Neuron (in vitro differentiated cells): ENCODE data around the gene TXNL1.
"Not testable (repeated sequence)": the region's sequence is repeated elsewhere in the genome, so short reads cannot be mapped to it uniquely, and the experiment has no call there.

Experiments
- H2AFZ ChIP-seq: one replicate; pipeline ENCODE4 v1.6.1; 2013; ENCODE audit warnings: low read depth, mild to moderate bottlenecking, inconsistent platforms, low read length, moderate library complexity
- H3K27me3 ChIP-seq: one replicate; pipeline ENCODE4 v1.6.1; 2013; ENCODE audit warnings: low read length; ENCODE audit not compliant: insufficient read depth
- H3K36me3 ChIP-seq: one replicate; pipeline ENCODE4 v1.6.1; 2013; ENCODE audit warnings: low read length; ENCODE audit not compliant: insufficient read depth
- H3K4me1 ChIP-seq: one replicate; pipeline ENCODE4 v1.6.1; 2013; ENCODE audit warnings: low read length; ENCODE audit not compliant: insufficient read depth
- H3K4me3 ChIP-seq: 2 replicates; pipeline ENCODE4 v1.5.1; 2013; ENCODE audit warnings: mild to moderate bottlenecking, low read length, moderate library complexity
- H3K9me3 ChIP-seq: one replicate; pipeline ENCODE4 v1.6.1; 2013; ENCODE audit warnings: low read length

Gene TXNL1

DNA sequence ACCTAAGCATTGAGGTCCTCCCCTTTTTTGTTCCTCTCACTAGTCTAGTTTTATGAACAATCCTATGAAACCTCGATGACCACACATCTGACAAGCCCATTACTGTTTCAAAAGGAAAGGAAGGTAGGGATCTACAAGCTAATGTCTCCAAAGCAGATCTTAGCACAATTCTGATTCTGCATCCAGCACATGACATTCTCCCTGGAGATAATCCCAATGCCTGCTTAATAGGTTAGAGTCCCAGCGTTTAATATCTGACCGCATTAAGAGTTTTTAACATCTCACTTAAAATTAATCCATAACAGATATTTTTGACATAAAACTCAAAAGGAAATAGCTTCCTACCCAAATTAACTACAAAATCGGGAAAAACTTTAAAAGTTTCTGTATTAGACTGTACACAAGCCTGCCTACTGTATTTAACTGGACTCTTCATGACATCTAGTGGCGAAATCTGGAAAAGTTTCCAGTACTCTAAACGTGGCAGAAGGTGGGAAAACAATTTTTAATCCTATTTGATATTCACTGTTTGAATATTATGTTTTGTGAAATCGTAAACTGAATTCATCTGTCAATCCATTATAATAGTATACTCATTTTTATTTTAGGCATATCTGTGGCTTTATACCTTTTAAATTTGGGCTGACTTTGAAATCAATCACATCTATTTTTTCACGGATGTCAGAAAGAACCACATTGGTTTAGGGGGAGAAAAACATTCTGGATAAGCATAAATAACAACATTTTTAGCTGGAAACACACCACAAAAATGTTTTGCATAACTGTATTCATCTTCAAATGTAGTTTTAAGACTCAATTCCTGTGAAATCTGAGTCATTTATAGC, 62.4 kb downstream of the TXNL1 start:
- no peak overlapping the region for H3K4me3 ChIP-seq
- H3K9me3 ChIP-seq = peaks cover 4% of the 10 kb centered on the region
- no peaks in the 10 kb centered on the region for H3K4me1 ChIP-seq

GRCh38 chr18:56574861-56575260, 63.5 kb downstream of the TXNL1 start:
- no peak overlapping the region for H2AFZ ChIP-seq
- H3K4me3 ChIP-seq = no peak overlapping the region
- H3K9me3 ChIP-seq = peaks cover 4% of the 10 kb centered on the region
- H3K4me1 ChIP-seq = no peaks in the 10 kb centered on the region
- no peaks in the 10 kb centered on the region for H3K36me3 ChIP-seq
- H3K27me3 ChIP-seq = no peaks in the 10 kb centered on the region

More for the DNA sequence above, 62.4 kb downstream of the TXNL1 start:
- H3K36me3 ChIP-seq = no peaks in the 10 kb centered on the region
- H2AFZ ChIP-seq = no peak overlapping the region
- no peaks in the 10 kb centered on the region for H3K27me3 ChIP-seq

DNA sequence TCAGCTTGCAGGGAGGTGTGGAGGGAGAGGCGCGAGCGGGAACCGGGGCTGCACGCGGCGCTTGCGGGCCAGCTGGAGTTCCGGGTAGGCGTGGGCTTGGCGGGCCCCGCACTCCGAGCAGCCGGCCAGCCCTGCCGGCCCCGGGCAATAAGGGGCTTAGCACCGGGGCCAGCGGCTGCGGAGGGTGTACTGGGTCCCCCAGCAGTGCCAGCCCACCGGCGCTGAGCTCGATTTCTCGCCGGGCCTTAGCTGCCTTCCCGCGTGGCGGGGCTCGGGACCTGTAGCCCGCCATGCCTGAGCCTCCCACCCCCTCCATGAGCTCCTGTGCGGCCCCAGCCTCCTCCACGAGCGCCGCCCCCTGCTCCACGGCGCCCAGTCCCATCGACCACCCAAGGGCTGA, 66.1 kb downstream of the TXNL1 start:
- H3K4me3 ChIP-seq, H3K27me3 ChIP-seq, H2AFZ ChIP-seq, H3K4me1 ChIP-seq, H3K36me3 ChIP-seq, H3K9me3 ChIP-seq: not testable (repeated sequence)

- Histone ChIP-seq H3K9me3 (peaks cover 4% of the 10 kb centered on the region), H3K27me3 (no peaks in the 10 kb centered on the region), H2AFZ (no peak overlapping the region), H3K36me3 (no peaks in the 10 kb centered on the region), H3K4me1 (no peaks in the 10 kb centered on the region), H3K4me3 (no peak overlapping the region)
These were observed 67.4 kb downstream of the TXNL1 start for GRCh38 chr18:56570978-56571377.

DNA sequence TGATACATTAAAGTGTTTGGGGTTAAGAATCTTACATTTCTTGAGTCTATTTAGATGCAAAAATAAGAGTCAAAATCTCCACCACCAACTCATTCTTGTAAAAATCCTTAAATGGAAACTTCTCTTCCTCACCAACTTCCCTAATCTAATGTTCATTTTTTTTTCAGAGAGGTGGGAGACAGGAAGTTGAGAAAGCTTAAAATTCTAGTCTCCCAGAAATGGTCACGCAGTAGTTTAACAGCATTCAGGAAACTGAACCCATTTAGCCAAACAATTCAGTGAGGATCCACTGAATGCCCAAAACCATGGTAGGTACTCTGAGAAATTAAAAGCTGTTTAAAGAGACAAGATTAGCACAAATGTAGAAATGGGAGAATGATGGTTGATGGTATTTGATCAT, 69.0 kb downstream of the TXNL1 start:
- H2AFZ ChIP-seq = no peak overlapping the region
- peaks cover 4% of the 10 kb centered on the region for H3K9me3 ChIP-seq
- no peaks in the 10 kb centered on the region for H3K36me3 ChIP-seq
- H3K4me1 ChIP-seq = no peaks in the 10 kb centered on the region
- no peak overlapping the region for H3K4me3 ChIP-seq
- no peaks in the 10 kb centered on the region for H3K27me3 ChIP-seq

- Histone ChIP-seq H3K4me3 (no peak overlapping the region), H3K36me3 (no peaks in the 10 kb centered on the region), H3K9me3 (peaks cover 4% of the 10 kb centered on the region), H2AFZ (no peak overlapping the region), H3K27me3 (no peaks in the 10 kb centered on the region), H3K4me1 (no peaks in the 10 kb centered on the region)
These were observed 69.4 kb downstream of the TXNL1 start for GRCh38 chr18:56568986-56569385.

DNA sequence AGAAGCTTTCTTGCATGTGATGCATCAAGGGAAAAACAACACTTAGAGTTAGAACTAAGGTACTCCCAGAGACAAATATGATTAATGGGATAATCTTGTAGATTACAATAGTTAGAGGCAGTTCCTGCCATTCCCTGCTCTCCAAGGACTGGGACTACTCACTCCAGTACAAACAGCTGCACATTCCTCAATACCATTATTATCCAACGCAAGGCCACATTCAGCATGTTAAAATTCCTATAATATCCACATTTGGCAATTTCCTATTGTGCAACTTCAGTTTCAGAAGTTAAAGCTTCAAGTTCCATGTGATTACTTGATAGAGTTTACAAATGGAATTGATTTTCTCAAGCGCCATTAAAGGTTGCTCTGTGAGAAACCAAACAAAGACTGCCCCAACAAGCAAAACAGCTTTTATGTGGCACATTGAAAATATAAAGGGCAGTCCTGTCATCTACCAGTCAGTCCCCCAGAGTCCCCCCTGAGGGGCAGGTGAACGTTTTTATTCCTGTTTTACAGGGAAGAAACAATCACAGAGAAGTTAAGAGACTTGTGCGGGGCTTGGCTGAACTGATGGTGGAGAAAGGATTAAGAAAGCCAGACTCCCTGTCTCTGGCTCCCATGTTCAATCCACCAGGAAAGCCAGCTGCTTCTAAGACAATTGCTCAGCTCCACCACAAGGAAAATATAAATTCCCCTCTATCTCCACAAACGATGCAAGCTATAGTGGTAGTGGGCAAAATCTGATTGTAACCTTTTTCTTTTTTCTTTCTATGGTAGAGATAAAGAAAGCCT, 72.6 kb downstream of the TXNL1 start:
- Histone ChIP-seq H3K4me1 (no peaks in the 10 kb centered on the region), H3K36me3 (no peaks in the 10 kb centered on the region), H3K27me3 (no peaks in the 10 kb centered on the region), H3K4me3 (no peak overlapping the region), H2AFZ (no peak overlapping the region), H3K9me3 (no peaks in the 10 kb centered on the region)

DNA sequence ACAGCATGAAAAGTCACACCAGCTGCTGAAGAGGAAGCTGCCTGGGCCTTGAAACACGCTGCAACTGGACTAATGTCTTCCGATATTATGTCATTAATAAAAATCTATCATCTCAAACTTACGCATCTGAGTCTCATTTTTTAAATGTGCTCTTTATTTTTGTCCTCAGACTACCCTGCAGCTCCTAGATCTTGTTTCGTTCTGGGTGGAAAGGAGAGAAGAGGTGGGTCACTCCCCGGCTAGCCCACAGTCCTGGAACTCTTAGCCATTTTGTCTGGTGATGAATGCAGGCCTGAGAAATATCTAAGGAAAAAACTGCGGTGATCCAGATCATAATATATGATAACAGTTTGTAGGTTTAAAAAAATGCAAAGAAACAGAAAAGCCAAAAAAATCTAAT, 73.3 kb downstream of the TXNL1 start:
- Histone ChIP-seq H3K4me1 (no peaks in the 10 kb centered on the region), H3K9me3 (no peaks in the 10 kb centered on the region), H3K4me3 (no peak overlapping the region), H3K36me3 (no peaks in the 10 kb centered on the region), H2AFZ (no peak overlapping the region), H3K27me3 (no peaks in the 10 kb centered on the region)

DNA sequence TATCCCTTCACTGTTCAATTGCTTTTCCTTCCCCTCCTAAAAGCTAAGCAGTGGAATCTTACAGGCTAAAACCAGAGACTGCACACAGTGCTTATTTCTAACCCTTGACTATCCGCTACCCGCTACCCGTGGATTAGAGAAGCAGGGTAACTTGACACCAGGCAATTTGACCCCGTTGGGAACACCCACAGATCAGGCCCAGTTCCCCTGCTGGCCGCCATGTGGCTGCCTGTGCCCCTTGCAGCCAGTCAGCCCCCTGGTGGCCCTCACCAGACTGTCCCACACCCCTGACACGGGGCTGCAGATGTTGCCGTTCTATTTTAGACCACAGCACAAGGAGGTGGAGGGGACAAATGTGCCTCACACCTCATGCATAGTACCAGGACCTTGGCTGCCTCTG, 74.8 kb downstream of the TXNL1 start:
- no peaks in the 10 kb centered on the region for H3K4me1 ChIP-seq
- no peak overlapping the region for H3K4me3 ChIP-seq
- no peak overlapping the region for H2AFZ ChIP-seq
- H3K9me3 ChIP-seq = no peaks in the 10 kb centered on the region
- no peaks in the 10 kb centered on the region for H3K27me3 ChIP-seq
- no peaks in the 10 kb centered on the region for H3K36me3 ChIP-seq

DNA sequence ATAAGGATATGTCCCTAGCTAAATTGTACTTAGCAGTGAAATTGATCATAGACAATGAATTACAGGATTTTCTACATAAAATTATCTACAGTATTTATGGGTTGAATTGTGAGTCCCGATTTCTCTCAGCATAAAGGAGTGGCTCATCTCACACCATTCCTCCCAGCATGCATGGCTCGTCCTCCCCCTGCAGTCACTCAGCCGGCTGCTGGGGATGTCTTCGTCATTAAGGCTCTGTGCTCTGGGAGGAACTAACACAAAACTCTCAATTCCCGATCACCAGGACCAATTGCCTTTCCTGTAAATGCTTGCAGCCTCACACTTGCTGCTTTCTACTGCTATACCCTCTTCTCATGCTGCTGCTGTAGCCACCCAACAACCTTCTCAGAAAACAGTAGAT, 75.9 kb downstream of the TXNL1 start:
- Histone ChIP-seq H3K36me3 (no peaks in the 10 kb centered on the region), H2AFZ (no peak overlapping the region), H3K4me1 (no peaks in the 10 kb centered on the region), H3K9me3 (no peaks in the 10 kb centered on the region), H3K27me3 (no peaks in the 10 kb centered on the region), H3K4me3 (no peak overlapping the region)

DNA sequence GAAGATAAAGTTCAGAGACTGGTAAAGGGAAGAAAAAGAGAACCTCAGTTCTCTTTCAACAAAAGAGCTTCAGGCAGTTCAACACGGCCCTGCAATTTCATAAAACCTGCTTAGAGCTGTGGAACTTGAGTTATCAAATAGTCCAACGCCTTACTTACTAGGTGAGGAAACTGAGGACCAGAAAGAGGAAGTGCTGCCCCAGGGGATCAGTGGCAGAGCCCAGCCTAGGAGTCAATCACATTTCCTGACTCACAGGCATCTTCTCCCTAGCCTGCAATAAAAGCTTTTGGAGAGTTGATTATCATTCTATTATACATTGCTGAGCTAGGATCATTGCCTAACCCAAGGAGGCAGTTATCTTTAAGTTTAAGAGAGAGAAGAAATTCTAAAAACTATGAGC, 77.4 kb downstream of the TXNL1 start:
- Histone ChIP-seq H3K4me3 (no peak overlapping the region), H3K36me3 (no peaks in the 10 kb centered on the region), H3K9me3 (no peaks in the 10 kb centered on the region), H3K4me1 (no peaks in the 10 kb centered on the region), H3K27me3 (no peaks in the 10 kb centered on the region), H2AFZ (no peak overlapping the region)

- no peaks in the 10 kb centered on the region for H3K36me3 ChIP-seq
- H3K4me1 ChIP-seq = no peaks in the 10 kb centered on the region
- no peak overlapping the region for H3K4me3 ChIP-seq
- H3K9me3 ChIP-seq = no peaks in the 10 kb centered on the region
- H2AFZ ChIP-seq = no peak overlapping the region
- no peaks in the 10 kb centered on the region for H3K27me3 ChIP-seq
These were observed 79.3 kb downstream of the TXNL1 start for GRCh38 chr18:56559044-56559443.

GRCh38 chr18:56556907-56557306, 81.5 kb downstream of the TXNL1 start:
- Histone ChIP-seq H3K9me3 (no peaks in the 10 kb centered on the region), H3K36me3 (no peaks in the 10 kb centered on the region), H3K4me1 (no peaks in the 10 kb centered on the region), H2AFZ (no peak overlapping the region), H3K27me3 (no peaks in the 10 kb centered on the region), H3K4me3 (no peak overlapping the region)
